K562 (cell line): Measurements from ENCODE around the gene PPTC7. TPM values are rescaled to one million over a fixed set of nuclear protein-coding genes. Genes with fewer than 3 reads are reported as not detected.

ENCODE experiments used
- ADNP ChIP-seq: fragments of 200-800 bp; sonication (Bioruptor generic); IDR thresholded peaks from 2 replicates; pipeline ENCODE4 v1.6.1; 2016; ENCODE audit warnings: missing genetic modification characterization, missing compliant biosample characterization
- ARHGAP35 ChIP-seq: fragments of 450-650 bp; IDR thresholded peaks from 2 replicates; pipeline ENCODE4 v1.6.1; 2018; ENCODE audit not compliant: partially characterized antibody
- ARID3A ChIP-seq: IDR thresholded peaks from 2 replicates; pipeline ENCODE4 v1.6.1; 2012; ENCODE audit warnings: low read depth, low read length, improper control_type of control experiment, borderline replicate concordance
- ASH1L ChIP-seq: fragments of 450-650 bp; IDR thresholded peaks from 2 replicates; pipeline ENCODE4 v1.6.1; 2018; ENCODE audit warnings: borderline replicate concordance, mild to moderate bottlenecking, low read depth; ENCODE audit not compliant: partially characterized antibody
- BRD4 ChIP-seq: fragments of 200-600 bp; sonication (generic); IDR thresholded peaks from 2 replicates; pipeline ENCODE4 v1.6.1; 2017; ENCODE audit warnings: inconsistent platforms
- FIP1L1 ChIP-seq: fragments of 200-400 bp; formaldehyde crosslinking; IDR thresholded peaks from 2 replicates; pipeline ENCODE4 v1.6.1; 2018; ENCODE audit warnings: mild to moderate bottlenecking, low read depth, low read length; ENCODE audit not compliant: poor library complexity, severe bottlenecking
- FUS ChIP-seq: fragments of 200-400 bp; formaldehyde crosslinking; optimal IDR thresholded peaks from 2 replicates; pipeline ENCODE3; 2017; ENCODE audit warnings: low read depth, low read length
- HDAC3 ChIP-seq: fragments of 450-650 bp; IDR thresholded peaks from 2 replicates; pipeline ENCODE4 v1.6.1; 2018; ENCODE audit warnings: borderline replicate concordance, mild to moderate bottlenecking, moderate library complexity; ENCODE audit not compliant: partially characterized antibody
- KHSRP ChIP-seq: fragments of 450-650 bp; IDR thresholded peaks from 2 replicates; pipeline ENCODE4 v1.6.1; 2017
- KLF1 ChIP-seq: fragments of 450-650 bp; IDR thresholded peaks from 2 replicates; pipeline ENCODE4 v1.6.1; 2016; ENCODE audit warnings: missing genetic modification characterization, missing compliant biosample characterization
- NCOA4 ChIP-seq: fragments of 450-650 bp; IDR thresholded peaks from 2 replicates; pipeline ENCODE4 v1.6.1; 2018; ENCODE audit warnings: mild to moderate bottlenecking; ENCODE audit not compliant: partially characterized antibody
- PKNOX1 ChIP-seq: fragments of 450-650 bp; IDR thresholded peaks from 2 replicates; pipeline ENCODE4 v1.6.1; 2016
- PRMT5 ChIP-seq: sonication (generic); formaldehyde crosslinking; IDR thresholded peaks from 2 replicates; pipeline ENCODE4 v1.5.0; 2020; ENCODE audit warnings: missing genetic modification reagents
- PYGO2 ChIP-seq: fragments of 450-650 bp; IDR thresholded peaks from 2 replicates; pipeline ENCODE4 v1.6.1; 2016; ENCODE audit warnings: mild to moderate bottlenecking, missing genetic modification characterization, moderate library complexity, missing compliant biosample characterization
- RBFOX2 ChIP-seq: fragments of 200-400 bp; formaldehyde crosslinking; IDR thresholded peaks from 2 replicates; pipeline ENCODE4 v1.6.1; 2017; ENCODE audit warnings: low read depth, mild to moderate bottlenecking, low read length, moderate library complexity
- RBM14 ChIP-seq: fragments of 200-400 bp; formaldehyde crosslinking; IDR thresholded peaks from 2 replicates; pipeline ENCODE4 v1.6.1; 2018; ENCODE audit warnings: low read depth, mild to moderate bottlenecking, low read length, moderate library complexity, borderline replicate concordance; ENCODE audit not compliant: insufficient read depth
- RBM15 ChIP-seq: fragments of 200-400 bp; formaldehyde crosslinking; IDR thresholded peaks from 2 replicates; pipeline ENCODE4 v1.6.1; 2018; ENCODE audit warnings: mild to moderate bottlenecking, low read length, moderate library complexity; ENCODE audit not compliant: insufficient read depth
- SIX5 ChIP-seq, 2 experiments: IDR thresholded peaks; 2 replicates each; pipeline ENCODE4 v1.6.1; 2011; ENCODE audit warnings: low read length in 2 of 2, borderline replicate concordance in 1 of 2, low read depth in 1 of 2, mild to moderate bottlenecking in 1 of 2, moderate library complexity in 1 of 2; ENCODE audit not compliant: insufficient read depth in 1 of 2
- SMARCE1 ChIP-seq: fragments of 450-650 bp; IDR thresholded peaks from 2 replicates; pipeline ENCODE4 v1.7.1; 2016; ENCODE audit warnings: mild to moderate bottlenecking
- TCF3 ChIP-seq: sonication (generic); formaldehyde crosslinking; IDR thresholded peaks from 2 replicates; pipeline ENCODE4 v1.4.0; 2020; ENCODE audit warnings: mild to moderate bottlenecking, missing genetic modification reagents
- TCF7 ChIP-seq: sonication (generic); IDR thresholded peaks from 2 replicates; pipeline ENCODE4 v1.6.1; 2016; ENCODE audit warnings: antibody characterized with exemption, borderline replicate concordance
- ZNF134 ChIP-seq: fragments of 250-450 bp; sonication (Bioruptor Pico); conservative IDR thresholded peaks from 2 replicates; pipeline ENCODE4 v1.4.0; 2020
- ZNF395 ChIP-seq: fragments of 200-800 bp; sonication (Bioruptor generic); IDR thresholded peaks from 2 replicates; pipeline ENCODE4 v1.6.1; 2017; ENCODE audit warnings: missing genetic modification characterization, missing compliant biosample characterization
- ZNF77 ChIP-seq: fragments of 250-450 bp; sonication (Bioruptor Pico); IDR thresholded peaks from 2 replicates; pipeline ENCODE4 v1.5.0; 2020
- ZSCAN29 ChIP-seq: fragments of 450-650 bp; IDR thresholded peaks from 2 replicates; pipeline ENCODE4 v1.6.1; 2017
- polyA plus RNA-seq, 8 experiments: library from polyadenylated mRNA; depleted of rRNA in 4 of 8; stranded (reverse) in 5 of 8; unstranded in 3 of 8; fragments of >200 nt; fragmentation: Nextera tagmentation in 2 of 8; fragmentation: Illumina TruSeq in 1 of 8; extraction: Ambion mirVana in 2 of 8; extraction: Trizol in 1 of 8; gene quantifications; 2 replicates each; pipeline versions ENCODE4 v1.2.1 to v1.2.3, GENCODE V29; 2011 to 2014; ENCODE audit warnings: inconsistent platforms in 1 of 8, missing spikeins in 1 of 8
- total RNA-seq, 7 experiments: library from RNA; depleted of rRNA in 6 of 7; stranded (reverse); fragments of >200 nt in 6 of 7; fragmentation: Illumina TruSeq in 2 of 7; extraction: Trizol in 2 of 7; gene quantifications; 2 replicates each; pipeline versions ENCODE4 v1.2.1 to v1.2.3, GENCODE V29; 2011 to 2021; ENCODE audit warnings: low replicate concordance in 1 of 7

The PPTC7 gene
- total and polyA plus RNA-seq, 9 of the 15 experiments (the other 6 are each of a cell fraction or from before 2014, with no cell fraction given) = 2.6 to 23.1 (median 11.9) TPM

GRCh38 chr12:110501752-110502738 lies 81.1 kb downstream of the PPTC7 start, which contains the start of the genes RAD9B and VPS29 (continued):
- TF ChIP-seq ZNF395 (CRISPR knock-in tag) = peak; percentile 99
- 0 out of 2 replicates have a peak, but pooled peaks have one; percentile 36 for TF ChIP-seq ZNF134 (CRISPR knock-in tag)
- no peak for TF ChIP-seq NCOA4
- peak; percentile 69; the same call in 1 of the 2 replicates for TF ChIP-seq PRMT5 (CRISPR knock-in tag)
- no peak for TF ChIP-seq KHSRP
- TF ChIP-seq HDAC3 = no peak
- TF ChIP-seq SMARCE1 = 0 out of 2 replicates have a peak, but pooled peaks have one; percentile 16
- TF ChIP-seq BRD4 = no peak
- TF ChIP-seq TCF3 (CRISPR knock-in tag) = peak; percentile 51
- no peak for TF ChIP-seq ZSCAN29
- no peak for TF ChIP-seq ADNP (tag)
- TF ChIP-seq ARID3A = no peak
- TF ChIP-seq FUS = no peak
- TF ChIP-seq RBFOX2 = peak; percentile 100
- no peak for TF ChIP-seq ARHGAP35
- peak; percentile 57 for TF ChIP-seq FIP1L1
- TF ChIP-seq ASH1L = peak; percentile 77
- TF ChIP-seq RBM15 = no peak
- TF ChIP-seq PYGO2 = peak; percentile 79
- no peak for TF ChIP-seq ZNF77 (CRISPR knock-in tag)
- no peak for TF ChIP-seq SIX5 (IDR thresholded peaks at IDR 0.05; ENCODE audit: borderline replicate concordance in 1 of 2, insufficient read depth in 1 of 2, low read depth in 1 of 2, low read length in 2 of 2)
- TF ChIP-seq RBM14 = no peak
- TF ChIP-seq KLF1 (tag) = peak; percentile 94
- TF ChIP-seq PKNOX1 = peak; percentile 69
- TF ChIP-seq TCF7 = peak; percentile 88; the same call in 1 of the 2 replicates
